WTC11 (cell line): ENCODE measurements around the gene CHST11. TPM values are rescaled to one million over a fixed set of nuclear protein-coding genes. Genes with fewer than 3 reads are reported as not detected.

ENCODE experiments used
- ATAC-seq: fragments of 200-7000 bp; cut with Tn5 transposase; 2 replicates; pipeline ENCODE4 v1.10.0; 2021; ENCODE audit warnings: mild to moderate bottlenecking, moderate library complexity
- CTCF ChIA-PET: fragments of 300-600 bp; sonication (Branson Sonifier 250); formaldehyde crosslinking; loops from one replicate; lab custom pipeline; 2021; ENCODE audit warnings: antibody characterized with exemption; lab: Charles Lee
- POLR2A ChIA-PET: fragments of 350-600 bp; sonication (Branson Sonifier 250); formaldehyde crosslinking; loops from one replicate; lab custom pipeline; 2021; ENCODE audit warnings: antibody characterized with exemption; lab: Charles Lee
- DNase-seq: peaks from one replicate; pipeline ENCODE4 v3.0.0; 2021; ENCODE audit warnings: low spot score
- H3K27ac Mint-ChIP-seq: 2 replicates; pipeline ENCODE4 v1.8.0; 2021; ENCODE audit warnings: mixed read lengths
- H3K27me3 Mint-ChIP-seq: 2 replicates; pipeline ENCODE4 v1.8.0; 2021; ENCODE audit warnings: low read depth, mild to moderate bottlenecking, moderate library complexity, mixed read lengths
- H3K36me3 Mint-ChIP-seq: 2 replicates; pipeline ENCODE4 v1.8.0; 2021; ENCODE audit warnings: mixed read lengths
- H3K4me1 Mint-ChIP-seq: 2 replicates; pipeline ENCODE4 v1.8.0; 2022; ENCODE audit warnings: mixed read lengths
- H3K4me3 Mint-ChIP-seq: 2 replicates; pipeline ENCODE4 v1.8.0; 2021; ENCODE audit warnings: mild to moderate bottlenecking, moderate library complexity, mixed read lengths
- H3K9me3 Mint-ChIP-seq: 2 replicates; pipeline ENCODE4 v1.8.0; 2021; ENCODE audit warnings: mixed read lengths
- EMX1 ChIP-seq: fragments of 250-450 bp; sonication (Bioruptor Pico); IDR thresholded peaks from 2 replicates; pipeline ENCODE4 v1.8.0; 2021; ENCODE audit warnings: mild to moderate bottlenecking
- GABPB1 ChIP-seq: sonication (generic); formaldehyde crosslinking; IDR thresholded peaks from 2 replicates; pipeline ENCODE4 v1.8.1; 2023; ENCODE audit warnings: mild to moderate bottlenecking, missing genetic modification reagents
- NR1H2 ChIP-seq: sonication (generic); formaldehyde crosslinking; IDR thresholded peaks from 2 replicates; pipeline ENCODE4 v1.9.0; 2021; ENCODE audit warnings: mild to moderate bottlenecking, moderate library complexity, missing genetic modification reagents
- NR3C1 ChIP-seq: sonication (generic); formaldehyde crosslinking; conservative IDR thresholded peaks from 2 replicates; pipeline ENCODE4 v1.8.1; 2023; ENCODE audit warnings: low read depth, mild to moderate bottlenecking, missing genetic modification reagents
- OVOL2 ChIP-seq: fragments of 250-450 bp; sonication (Bioruptor Pico); IDR thresholded peaks from 2 replicates; pipeline ENCODE4 v1.9.0; 2021; ENCODE audit warnings: mild to moderate bottlenecking, borderline replicate concordance
- RELA ChIP-seq: sonication (generic); formaldehyde crosslinking; IDR thresholded peaks from 2 replicates; pipeline ENCODE4 v1.8.1; 2022; ENCODE audit warnings: missing genetic modification reagents, mild to moderate bottlenecking, borderline replicate concordance
- SOX15 ChIP-seq: fragments of 250-450 bp; sonication (Bioruptor Pico); IDR thresholded peaks from 2 replicates; pipeline ENCODE4 v1.9.0; 2021; ENCODE audit warnings: mild to moderate bottlenecking
- ZNF396 ChIP-seq: fragments of 250-450 bp; sonication (Bioruptor Pico); IDR thresholded peaks from 2 replicates; pipeline ENCODE4 v1.8.0; 2021; ENCODE audit warnings: mild to moderate bottlenecking, moderate library complexity, borderline replicate concordance
- ZNF671 ChIP-seq: fragments of 250-450 bp; sonication (Bioruptor Pico); IDR thresholded peaks from 2 replicates; pipeline ENCODE4 v1.8.0; 2021; ENCODE audit warnings: mild to moderate bottlenecking
- total RNA-seq: library from RNA; stranded (reverse); gene quantifications from 3 replicates; pipeline ENCODE4 v1.2.3, GENCODE V29; 2021
- TF ChIP-seq, protein P1 (sequence below): fragments of 250-450 bp; sonication (Bioruptor Pico); IDR thresholded peaks from 2 replicates; pipeline ENCODE4 v1.9.0; 2021; ENCODE audit warnings: mild to moderate bottlenecking
- TF ChIP-seq, protein P2 (sequence below): sonication (generic); formaldehyde crosslinking; conservative IDR thresholded peaks from 2 replicates; pipeline ENCODE4 v1.8.1; 2023; ENCODE audit warnings: mild to moderate bottlenecking, low read depth, missing genetic modification reagents, moderate library complexity
- TF ChIP-seq, protein P3 (sequence below): fragments of 250-450 bp; sonication (Bioruptor Pico); IDR thresholded peaks from 2 replicates; pipeline ENCODE4 v1.9.0; 2021; ENCODE audit warnings: mild to moderate bottlenecking
- TF ChIP-seq, protein P4 (sequence below): sonication (generic); formaldehyde crosslinking; IDR thresholded peaks from 2 replicates; pipeline ENCODE4 v1.8.0; 2022; ENCODE audit warnings: mild to moderate bottlenecking, missing genetic modification reagents
- TF ChIP-seq, protein P5 (sequence below): sonication (generic); formaldehyde crosslinking; IDR thresholded peaks from 2 replicates; pipeline ENCODE4 v1.8.1; 2023; ENCODE audit warnings: mild to moderate bottlenecking, missing genetic modification reagents, moderate library complexity
- TF ChIP-seq, protein P6 (sequence below): sonication (generic); formaldehyde crosslinking; IDR thresholded peaks from 2 replicates; pipeline ENCODE4 v1.8.1; 2022; ENCODE audit warnings: low read depth, mild to moderate bottlenecking, moderate library complexity, missing genetic modification reagents, borderline replicate concordance

CHST11 gene
- total RNA-seq, 1 experiment from 2014 or later, result 24.2 TPM

DNA sequence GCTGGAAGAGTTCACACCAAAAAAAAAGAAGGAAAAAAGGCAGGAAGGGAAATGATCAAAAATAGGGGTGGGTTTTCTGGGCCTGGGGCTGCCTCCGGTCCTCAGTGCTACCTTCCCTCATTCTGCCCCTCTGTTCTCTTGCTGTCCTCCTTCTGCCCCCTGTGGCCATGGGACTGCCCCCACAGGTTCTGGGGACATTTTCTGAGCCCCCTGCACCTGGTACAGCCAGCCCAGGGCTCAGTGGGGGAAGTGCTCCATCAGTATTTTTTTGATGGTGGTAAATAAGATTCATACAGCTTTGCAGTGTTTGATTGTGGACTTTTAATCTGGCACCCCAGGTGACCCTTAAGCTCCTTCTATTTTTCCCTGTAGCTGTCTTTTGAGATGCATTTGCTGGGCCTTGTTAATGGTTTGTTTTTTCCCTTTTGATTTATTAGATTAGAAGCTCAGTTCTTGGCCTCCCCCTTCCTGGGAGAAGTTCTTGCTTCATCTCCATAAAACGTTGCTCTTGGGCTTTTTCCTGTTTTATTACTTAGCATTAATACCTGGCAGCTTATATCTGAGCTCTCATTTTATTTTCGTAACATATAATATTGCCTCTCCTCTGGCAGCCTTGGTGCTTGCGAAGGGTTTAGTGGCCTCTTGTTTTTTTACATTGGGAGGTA lies 43.1 kb downstream of the CHST11 start:
- no peaks in the 10 kb centered on the region for H3K27me3 Mint-ChIP-seq
- H3K36me3 Mint-ChIP-seq, result no peaks in the 10 kb centered on the region
- POLR2A ChIA-PET, result interaction anchor here (0.6 kb wide), 1 partner anchor 135 kb away, joined by 3 read pairs; no protein-coding TSS in a partner anchor
- TF ChIP-seq OVOL2 (CRISPR knock-in tag), result no peak
- TF ChIP-seq, protein P1, sequence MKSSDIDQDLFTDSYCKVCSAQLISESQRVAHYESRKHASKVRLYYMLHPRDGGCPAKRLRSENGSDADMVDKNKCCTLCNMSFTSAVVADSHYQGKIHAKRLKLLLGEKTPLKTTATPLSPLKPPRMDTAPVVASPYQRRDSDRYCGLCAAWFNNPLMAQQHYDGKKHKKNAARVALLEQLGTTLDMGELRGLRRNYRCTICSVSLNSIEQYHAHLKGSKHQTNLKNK (CRISPR knock-in tag), result no peak
- H3K4me3 Mint-ChIP-seq, result no peak overlapping the region
- no peak overlapping the region for H3K27ac Mint-ChIP-seq
- H3K9me3 Mint-ChIP-seq, result no peaks in the 10 kb centered on the region
- CTCF ChIA-PET, result interaction anchor here (0.5 to 3.0 kb wide), 4 partner anchors 12 to 120 kb away, joined by 3 to 14 read pairs (median 4); no protein-coding TSS in a partner anchor
- peak; percentile 60 for ATAC-seq
- DNase-seq, result no peak
- H3K4me1 Mint-ChIP-seq, result peaks cover 48% of the 10 kb centered on the region

DNA sequence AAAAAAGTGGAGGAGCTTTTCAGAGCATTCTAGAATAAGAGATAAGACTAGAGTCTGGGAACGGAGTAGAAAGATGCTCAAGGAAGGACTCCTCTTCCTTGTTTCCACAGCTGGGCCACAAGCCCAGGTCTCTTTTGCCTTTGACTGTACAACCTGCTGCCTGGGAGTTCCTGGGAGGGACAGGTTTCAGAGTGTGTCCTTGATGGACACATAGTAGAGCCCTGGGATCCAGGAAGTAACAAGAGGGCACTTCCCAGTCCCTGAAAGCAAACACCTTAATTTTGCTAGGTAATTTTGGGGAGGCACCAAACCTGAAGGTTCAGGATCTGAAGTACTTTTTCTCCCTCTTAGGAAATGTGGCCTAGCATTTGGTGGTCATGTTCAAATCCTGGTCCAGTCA lies 44.4 kb downstream of the CHST11 start:
- ATAC-seq, result no peak
- CTCF ChIA-PET, result interaction anchor here (3.0 kb wide), 1 partner anchor 120 kb away, joined by 14 read pairs; no protein-coding TSS in a partner anchor
- peaks cover 55% of the 10 kb centered on the region for H3K4me1 Mint-ChIP-seq

DNA sequence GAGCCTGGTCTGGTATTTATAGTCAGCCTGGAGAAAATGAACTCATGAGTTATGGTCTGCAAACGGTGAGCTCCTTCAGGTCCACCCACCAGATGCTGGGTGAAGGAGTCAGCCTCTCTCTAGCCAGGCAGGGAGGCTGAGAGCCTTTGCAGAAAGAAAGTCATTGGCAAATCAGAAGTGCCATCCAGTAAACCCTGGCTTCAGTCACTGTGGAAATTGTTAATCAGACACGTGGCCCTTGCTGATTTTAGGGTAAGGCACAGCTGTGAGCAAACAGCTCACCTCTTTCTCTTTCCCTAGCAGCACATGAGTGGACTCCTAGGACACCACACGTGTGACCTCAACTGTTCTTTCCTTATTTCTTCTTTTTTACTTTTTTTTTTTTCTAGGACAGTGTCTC lies 44.9 kb downstream of the CHST11 start:
- ChIA-PET POLR2A (no interaction called here), CTCF (interaction anchor here (3.0 kb wide), 1 partner anchor 120 kb away, joined by 14 read pairs; no protein-coding TSS in a partner anchor)
- no peaks in the 10 kb centered on the region for H3K36me3 Mint-ChIP-seq

More for the DNA sequence above, 44.4 kb downstream of the CHST11 start:
- Mint-ChIP-seq H3K27me3 (no peaks in the 10 kb centered on the region), H3K27ac (no peak overlapping the region), H3K4me3 (no peak overlapping the region)
- DNase-seq, result no peak
- POLR2A ChIA-PET, result no interaction called here
- TF ChIP-seq NR1H2 (CRISPR knock-in tag) (no peak), ZNF671 (no peak)
- TF ChIP-seq, all 79 proteins: peak for 0
- H3K9me3 Mint-ChIP-seq, result no peaks in the 10 kb centered on the region
- no peaks in the 10 kb centered on the region for H3K36me3 Mint-ChIP-seq

More for the DNA sequence above, 44.9 kb downstream of the CHST11 start:
- ATAC-seq (no peak), DNase-seq (no peak)
- Mint-ChIP-seq H3K9me3 (no peaks in the 10 kb centered on the region), H3K27ac (no peak overlapping the region), H3K4me3 (no peak overlapping the region), H3K27me3 (no peaks in the 10 kb centered on the region), H3K4me1 (peaks cover 61% of the 10 kb centered on the region)
- TF ChIP-seq, protein P2, sequence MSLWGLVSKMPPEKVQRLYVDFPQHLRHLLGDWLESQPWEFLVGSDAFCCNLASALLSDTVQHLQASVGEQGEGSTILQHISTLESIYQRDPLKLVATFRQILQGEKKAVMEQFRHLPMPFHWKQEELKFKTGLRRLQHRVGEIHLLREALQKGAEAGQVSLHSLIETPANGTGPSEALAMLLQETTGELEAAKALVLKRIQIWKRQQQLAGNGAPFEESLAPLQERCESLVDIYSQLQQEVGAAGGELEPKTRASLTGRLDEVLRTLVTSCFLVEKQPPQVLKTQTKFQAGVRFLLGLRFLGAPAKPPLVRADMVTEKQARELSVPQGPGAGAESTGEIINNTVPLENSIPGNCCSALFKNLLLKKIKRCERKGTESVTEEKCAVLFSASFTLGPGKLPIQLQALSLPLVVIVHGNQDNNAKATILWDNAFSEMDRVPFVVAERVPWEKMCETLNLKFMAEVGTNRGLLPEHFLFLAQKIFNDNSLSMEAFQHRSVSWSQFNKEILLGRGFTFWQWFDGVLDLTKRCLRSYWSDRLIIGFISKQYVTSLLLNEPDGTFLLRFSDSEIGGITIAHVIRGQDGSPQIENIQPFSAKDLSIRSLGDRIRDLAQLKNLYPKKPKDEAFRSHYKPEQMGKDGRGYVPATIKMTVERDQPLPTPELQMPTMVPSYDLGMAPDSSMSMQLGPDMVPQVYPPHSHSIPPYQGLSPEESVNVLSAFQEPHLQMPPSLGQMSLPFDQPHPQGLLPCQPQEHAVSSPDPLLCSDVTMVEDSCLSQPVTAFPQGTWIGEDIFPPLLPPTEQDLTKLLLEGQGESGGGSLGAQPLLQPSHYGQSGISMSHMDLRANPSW (CRISPR knock-in tag), result no peak
- TF ChIP-seq ZNF396 (CRISPR knock-in tag) (no peak), EMX1 (CRISPR knock-in tag) (no peak), SOX15 (CRISPR knock-in tag) (no peak), NR3C1 (CRISPR knock-in tag) (no peak), RELA (CRISPR knock-in tag) (no peak), GABPB1 (CRISPR knock-in tag) (no peak)
- TF ChIP-seq, protein P3, sequence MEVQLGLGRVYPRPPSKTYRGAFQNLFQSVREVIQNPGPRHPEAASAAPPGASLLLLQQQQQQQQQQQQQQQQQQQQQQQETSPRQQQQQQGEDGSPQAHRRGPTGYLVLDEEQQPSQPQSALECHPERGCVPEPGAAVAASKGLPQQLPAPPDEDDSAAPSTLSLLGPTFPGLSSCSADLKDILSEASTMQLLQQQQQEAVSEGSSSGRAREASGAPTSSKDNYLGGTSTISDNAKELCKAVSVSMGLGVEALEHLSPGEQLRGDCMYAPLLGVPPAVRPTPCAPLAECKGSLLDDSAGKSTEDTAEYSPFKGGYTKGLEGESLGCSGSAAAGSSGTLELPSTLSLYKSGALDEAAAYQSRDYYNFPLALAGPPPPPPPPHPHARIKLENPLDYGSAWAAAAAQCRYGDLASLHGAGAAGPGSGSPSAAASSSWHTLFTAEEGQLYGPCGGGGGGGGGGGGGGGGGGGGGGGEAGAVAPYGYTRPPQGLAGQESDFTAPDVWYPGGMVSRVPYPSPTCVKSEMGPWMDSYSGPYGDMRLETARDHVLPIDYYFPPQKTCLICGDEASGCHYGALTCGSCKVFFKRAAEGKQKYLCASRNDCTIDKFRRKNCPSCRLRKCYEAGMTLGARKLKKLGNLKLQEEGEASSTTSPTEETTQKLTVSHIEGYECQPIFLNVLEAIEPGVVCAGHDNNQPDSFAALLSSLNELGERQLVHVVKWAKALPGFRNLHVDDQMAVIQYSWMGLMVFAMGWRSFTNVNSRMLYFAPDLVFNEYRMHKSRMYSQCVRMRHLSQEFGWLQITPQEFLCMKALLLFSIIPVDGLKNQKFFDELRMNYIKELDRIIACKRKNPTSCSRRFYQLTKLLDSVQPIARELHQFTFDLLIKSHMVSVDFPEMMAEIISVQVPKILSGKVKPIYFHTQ, result no peak
- TF ChIP-seq, protein P4, sequence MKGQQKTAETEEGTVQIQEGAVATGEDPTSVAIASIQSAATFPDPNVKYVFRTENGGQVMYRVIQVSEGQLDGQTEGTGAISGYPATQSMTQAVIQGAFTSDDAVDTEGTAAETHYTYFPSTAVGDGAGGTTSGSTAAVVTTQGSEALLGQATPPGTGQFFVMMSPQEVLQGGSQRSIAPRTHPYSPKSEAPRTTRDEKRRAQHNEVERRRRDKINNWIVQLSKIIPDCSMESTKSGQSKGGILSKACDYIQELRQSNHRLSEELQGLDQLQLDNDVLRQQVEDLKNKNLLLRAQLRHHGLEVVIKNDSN (CRISPR knock-in tag), result no peak
- TF ChIP-seq, protein P5, sequence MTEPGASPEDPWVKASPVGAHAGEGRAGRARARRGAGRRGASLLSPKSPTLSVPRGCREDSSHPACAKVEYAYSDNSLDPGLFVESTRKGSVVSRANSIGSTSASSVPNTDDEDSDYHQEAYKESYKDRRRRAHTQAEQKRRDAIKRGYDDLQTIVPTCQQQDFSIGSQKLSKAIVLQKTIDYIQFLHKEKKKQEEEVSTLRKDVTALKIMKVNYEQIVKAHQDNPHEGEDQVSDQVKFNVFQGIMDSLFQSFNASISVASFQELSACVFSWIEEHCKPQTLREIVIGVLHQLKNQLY, result no peak
- TF ChIP-seq, protein P6, sequence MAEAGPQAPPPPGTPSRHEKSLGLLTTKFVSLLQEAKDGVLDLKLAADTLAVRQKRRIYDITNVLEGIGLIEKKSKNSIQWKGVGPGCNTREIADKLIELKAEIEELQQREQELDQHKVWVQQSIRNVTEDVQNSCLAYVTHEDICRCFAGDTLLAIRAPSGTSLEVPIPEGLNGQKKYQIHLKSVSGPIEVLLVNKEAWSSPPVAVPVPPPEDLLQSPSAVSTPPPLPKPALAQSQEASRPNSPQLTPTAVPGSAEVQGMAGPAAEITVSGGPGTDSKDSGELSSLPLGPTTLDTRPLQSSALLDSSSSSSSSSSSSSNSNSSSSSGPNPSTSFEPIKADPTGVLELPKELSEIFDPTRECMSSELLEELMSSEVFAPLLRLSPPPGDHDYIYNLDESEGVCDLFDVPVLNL (CRISPR knock-in tag), result no peak
